AG20443 (cell line): Measurements from ENCODE around the gene AZU1.
"Not testable (repeated sequence)": the region's sequence is repeated elsewhere in the genome, so short reads cannot be mapped to it uniquely, and the experiment has no call there.

Source experiments
- DNase-seq: peaks from one replicate; pipeline ENCODE4 v3.0.0; 2012; ENCODE audit warnings: low spot score, mixed read lengths

AZU1 gene

DNA sequence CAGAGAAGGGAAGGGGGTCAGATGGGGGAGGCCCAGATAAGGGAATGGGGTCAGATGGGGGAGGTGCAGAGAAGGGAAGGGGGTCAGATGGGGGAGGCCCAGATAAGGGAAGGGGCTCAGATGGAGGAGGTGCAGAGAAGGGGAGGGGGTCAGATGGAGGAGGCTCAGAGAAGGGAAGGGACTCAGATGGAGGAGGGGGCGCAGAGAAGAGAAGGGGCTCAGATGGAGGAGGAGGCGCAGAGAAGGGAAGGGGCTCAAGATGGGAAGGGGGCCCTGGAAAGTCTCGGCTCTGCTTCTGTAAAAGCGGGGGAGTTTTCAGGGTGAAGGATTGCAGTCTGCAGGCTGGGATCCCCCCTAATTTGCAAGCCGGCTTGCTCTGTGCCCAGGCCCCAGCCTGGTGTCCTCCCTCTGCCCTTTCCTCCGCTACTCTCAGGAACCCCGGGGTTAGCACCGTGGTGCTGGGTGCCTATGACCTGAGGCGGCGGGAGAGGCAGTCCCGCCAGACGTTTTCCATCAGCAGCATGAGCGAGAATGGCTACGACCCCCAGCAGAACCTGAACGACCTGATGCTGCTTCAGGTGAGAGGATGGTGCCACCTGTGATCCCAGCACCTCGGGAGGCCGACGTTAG lies 1.6 kb downstream of the AZU1 start:
- no peak for DNase-seq

DNA sequence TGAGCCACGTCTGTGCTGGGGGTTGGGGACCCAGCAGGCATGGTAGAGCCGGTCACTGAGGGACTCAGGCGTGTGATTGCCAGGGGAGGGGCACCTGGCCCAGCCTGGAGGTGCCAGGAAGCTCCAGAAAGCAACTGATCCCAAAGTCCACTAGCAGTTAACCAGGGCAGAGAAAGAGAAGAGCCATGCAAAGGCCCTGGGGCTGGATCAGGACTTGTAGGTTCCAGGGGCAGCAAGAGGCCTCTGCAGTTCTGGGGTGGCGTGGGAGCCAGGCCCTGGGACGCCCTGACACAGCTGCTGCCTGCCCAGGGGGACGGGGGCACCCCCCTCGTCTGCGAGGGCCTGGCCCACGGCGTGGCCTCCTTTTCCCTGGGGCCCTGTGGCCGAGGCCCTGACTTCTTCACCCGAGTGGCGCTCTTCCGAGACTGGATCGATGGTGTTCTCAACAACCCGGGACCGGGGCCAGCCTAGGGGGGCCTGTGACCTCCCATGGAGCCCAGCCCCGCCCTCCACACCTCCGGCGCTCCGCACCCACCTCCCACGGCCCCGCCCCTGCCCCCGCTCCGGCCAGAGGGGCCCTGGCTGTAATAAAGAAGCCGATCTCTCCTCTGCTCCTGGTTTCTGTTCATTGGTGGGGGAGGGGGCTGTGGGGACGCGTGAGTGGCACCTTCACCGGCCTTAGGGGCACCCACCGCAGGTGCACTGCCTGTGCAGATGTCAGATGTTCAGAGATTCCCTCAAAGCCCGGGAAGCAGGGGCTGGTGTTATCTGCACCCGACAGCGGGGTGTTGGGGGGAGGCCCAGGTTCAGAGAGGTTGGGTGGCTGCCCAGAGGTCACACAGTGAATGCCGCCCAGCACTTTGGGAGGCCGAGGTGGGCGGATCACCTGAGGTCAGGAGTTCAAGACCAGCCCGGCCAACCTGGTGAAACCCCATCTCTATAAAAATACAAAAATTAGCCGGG lies 4.1 kb downstream of the AZU1 start:
- no peak for DNase-seq

DNA sequence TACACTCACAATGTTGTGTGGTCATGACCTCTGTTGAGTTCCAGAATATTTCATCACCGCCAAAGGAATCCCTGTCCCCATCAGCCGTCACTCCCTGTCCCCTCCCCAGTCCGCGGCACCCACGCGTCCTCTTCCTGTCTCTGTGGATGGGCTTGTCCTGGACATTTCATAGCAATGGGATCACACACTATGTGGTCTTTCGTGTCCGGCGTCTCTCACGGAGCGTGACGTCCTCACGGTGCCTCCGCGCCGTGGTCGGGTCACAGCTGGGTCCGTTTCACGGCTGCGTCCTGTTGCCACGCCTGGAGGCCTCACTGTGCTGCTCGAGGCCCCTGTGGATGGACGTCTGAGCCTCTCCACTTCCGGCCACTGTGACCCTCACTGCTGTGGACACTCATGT lies 6.6 kb downstream of the AZU1 start:
- DNase-seq, result no peak

DNA sequence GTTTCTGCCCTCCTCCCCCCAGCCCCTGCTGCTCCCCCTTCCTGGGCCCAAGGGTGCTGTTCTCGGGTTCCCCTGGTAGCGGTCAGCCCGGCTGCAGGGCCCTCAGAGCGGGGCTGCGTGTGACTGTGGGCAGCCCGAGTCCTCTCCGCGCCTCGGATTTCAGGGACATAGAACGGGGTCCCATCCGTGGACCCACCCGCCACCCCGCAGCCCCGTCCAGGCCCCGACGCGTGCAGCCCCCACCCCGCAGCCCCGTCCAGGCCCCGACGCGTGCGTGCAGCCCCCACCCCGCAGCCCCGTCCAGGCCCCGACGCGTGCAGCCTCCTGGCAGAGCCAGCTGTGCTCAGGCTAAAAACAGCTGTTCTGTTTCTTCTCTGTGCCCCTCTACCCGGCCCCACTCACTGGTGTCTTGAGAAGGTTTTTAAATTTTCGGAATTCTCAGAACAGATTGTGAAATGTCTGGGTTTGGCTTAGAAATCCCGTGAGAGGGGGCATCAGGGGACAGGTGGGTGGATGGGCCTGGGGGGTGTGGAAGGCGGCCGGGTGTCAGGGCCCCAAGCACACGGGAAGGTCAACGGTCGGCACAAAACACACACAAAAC lies 7.7 kb downstream of the AZU1 start:
- no peak for DNase-seq

DNA sequence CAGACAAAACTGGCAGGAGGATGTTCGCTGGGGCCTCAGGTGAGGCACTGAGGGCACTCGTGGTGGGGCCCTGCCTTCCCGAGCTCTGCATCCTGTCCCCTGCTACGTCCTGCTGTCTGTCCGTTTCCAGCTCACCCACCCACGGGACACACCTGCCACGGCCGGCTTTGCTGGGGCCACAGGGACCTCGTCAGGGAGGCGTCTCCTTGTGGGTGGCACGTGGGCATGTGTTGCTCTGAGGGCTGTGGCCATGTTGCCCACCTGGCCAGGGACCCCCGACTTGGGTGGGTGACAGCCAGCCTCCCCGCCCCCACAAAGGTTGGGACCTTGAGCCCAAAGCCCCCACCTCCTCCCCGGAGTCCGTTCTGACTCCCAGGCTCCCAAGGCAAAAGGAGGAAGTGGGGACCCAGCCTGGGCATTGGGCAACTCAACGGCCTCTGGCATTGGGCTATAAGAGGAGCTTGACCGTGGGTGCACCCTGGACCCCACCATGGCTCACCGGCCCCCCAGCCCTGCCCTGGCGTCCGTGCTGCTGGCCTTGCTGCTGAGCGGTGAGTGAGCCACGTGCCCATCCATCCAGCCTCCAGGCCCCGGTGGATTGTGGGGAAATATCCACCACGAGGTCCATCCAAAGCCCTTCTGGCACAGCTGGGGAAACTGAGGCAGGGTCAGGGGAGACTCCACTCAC lies 13.0 kb downstream of the AZU1 start, which contains the start of gene PRTN3:
PRTN3 (plus strand) TSS at position 481 of the 688 bp plus-strand sequence; CDS start at position 491, 10 bp downstream.
- DNase-seq, result no peak

DNA sequence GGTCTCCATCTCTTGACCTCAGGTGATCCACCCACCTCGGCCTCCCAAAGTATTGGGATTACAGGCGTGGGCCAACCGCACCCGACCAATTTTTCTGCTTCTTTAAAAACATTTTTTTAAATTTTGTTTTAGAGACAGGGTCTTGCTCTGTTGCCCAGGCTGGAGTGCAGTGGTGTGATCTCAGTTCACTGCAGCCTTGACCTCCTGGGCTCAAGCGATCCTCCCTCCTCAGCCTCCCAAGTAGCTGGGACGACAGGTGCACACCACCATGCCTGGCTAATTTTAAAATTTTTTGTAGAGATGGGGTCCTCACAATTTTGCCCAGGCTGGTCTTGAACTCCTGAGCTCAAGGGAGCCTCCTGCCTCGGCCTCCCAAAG lies 15.2 kb downstream of the AZU1 start:
- not testable (repeated sequence) for DNase-seq

DNA sequence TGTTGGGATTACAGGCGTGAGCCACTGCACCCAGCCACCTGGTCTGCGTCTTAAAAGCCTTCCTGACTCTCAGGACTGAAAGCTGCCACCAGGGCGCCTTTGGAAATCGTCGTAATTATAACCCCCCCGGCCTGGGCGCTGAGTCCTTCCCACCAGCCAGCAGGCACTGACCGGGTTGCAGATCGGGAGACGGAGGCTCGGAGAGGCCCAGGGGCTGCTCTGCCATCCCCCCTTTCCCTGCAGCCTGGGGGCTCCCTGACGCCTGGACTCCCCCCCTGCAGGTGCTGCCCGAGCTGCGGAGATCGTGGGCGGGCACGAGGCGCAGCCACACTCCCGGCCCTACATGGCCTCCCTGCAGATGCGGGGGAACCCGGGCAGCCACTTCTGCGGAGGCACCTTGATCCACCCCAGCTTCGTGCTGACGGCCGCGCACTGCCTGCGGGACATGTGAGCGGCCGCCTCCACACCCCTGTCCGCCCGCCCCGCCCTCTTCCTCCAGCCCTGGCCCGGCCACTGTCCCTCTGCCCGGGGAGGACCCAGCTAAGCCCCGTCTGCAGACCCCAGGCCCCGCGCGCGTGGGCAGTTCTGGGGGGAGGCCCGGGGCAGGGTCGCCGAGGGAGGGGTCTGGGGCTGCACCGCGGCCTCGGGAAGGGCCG lies 15.7 kb downstream of the AZU1 start:
- DNase-seq, result no peak

DNA sequence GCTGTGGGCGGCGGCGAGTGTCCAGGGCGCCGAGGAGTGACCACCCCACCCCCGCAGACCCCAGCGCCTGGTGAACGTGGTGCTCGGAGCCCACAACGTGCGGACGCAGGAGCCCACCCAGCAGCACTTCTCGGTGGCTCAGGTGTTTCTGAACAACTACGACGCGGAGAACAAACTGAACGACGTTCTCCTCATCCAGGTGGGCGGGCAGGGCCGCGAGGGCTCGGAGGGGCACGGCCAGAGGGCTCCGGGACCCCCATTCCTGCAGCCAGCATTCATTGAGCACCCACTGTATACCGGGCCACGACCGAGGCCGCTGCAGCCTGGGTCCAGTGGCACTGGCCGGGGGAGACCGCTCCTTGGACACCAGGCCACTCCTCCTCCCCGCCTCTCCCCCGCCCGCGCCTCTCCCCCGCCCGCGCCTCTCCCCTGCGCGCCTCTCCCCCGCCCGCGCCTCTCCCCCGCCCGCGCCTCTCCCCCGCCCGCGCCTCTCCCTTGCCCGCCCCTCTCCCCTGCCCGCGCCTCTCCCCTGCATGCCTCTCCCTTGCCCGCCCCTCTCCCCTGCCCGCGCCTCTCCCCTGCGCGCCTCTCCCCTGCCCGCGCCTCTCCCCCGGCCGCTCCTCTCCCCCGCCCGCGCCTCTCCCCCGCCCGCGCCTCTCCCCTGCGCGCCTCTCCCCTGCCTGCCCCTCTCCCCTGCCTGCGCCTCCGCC lies 16.4 kb downstream of the AZU1 start:
- DNase-seq, result no peak

DNA sequence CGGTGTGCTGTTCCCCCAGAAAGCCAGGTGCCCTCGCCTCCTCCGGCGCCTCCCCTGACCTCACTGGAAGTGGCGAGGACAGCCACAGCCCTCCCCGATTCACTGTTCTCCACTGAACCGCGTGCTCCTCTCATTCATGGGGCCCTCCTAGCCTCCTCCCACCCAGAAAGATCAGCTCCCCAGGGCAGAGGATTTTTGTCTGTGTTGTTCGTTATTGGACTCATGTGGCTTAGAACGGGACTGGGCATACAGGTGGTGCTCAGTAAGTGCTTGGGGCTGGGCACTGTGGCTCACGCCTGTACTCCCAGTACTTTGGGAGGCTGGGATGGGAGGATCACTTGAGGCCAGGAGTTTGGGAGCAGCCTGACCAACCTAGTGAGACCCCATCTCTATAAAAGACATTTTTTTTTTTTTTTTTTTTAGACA lies 16.9 kb downstream of the AZU1 start:
- no peak for DNase-seq

DNA sequence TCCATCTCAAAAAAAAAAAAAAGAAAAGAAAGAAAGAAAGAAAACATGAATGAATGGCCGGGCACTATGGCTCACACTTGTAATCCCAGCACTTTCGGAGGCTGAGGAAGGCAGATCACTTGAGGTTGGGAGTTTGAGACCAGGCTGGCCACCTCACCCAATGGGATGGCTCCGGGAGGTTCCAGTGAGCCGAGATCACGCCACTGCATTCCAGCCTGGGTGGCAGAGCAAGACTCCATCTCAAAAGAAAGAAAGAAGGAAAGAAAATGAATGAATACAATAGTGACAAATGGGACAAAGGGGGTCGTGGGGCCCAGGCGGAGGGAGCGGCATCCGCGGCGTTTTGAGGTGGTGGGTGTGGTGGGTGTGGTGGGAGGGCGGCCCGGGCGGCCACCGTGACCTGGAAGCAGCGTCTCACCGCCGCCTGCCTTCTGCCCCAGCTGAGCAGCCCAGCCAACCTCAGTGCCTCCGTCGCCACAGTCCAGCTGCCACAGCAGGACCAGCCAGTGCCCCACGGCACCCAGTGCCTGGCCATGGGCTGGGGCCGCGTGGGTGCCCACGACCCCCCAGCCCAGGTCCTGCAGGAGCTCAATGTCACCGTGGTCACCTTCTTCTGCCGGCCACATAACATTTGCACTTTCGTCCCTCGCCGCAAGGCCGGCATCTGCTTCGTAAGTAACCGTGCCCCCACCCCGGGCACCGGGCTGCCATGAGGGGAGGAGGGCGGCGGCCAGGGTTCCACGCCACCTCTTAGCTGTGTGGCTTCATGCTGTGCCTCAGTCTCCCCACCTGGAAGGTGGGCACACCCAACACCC lies 18.3 kb downstream of the AZU1 start:
- no peak for DNase-seq

DNA sequence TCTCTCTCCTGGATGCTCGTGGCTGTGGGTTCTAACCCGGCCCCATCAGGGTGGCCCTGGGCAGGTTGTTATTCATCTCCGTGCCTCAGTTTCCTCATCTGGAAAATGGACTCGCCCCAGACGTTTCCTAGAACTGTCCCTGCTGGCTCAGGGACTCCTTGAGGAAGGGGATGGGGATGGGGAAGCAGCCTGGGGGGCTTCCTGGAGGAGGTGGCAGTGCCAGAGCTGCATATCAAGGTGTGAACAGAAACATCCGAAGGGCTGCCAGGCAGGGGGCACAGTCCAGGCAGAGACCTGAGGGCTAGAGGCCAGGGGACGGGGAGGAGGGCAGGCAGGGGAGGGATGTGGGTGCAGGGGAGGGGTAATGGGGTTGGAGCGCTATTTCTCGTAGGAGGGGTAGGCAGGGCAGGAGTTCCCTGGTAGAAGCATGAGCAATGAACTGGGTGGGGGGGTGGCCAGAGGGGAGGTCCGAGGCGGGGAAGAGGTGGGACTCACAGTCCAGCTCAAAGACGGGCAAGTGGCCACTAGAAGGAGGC lies 20.8 kb downstream of the AZU1 start:
- DNase-seq, result no peak

DNA sequence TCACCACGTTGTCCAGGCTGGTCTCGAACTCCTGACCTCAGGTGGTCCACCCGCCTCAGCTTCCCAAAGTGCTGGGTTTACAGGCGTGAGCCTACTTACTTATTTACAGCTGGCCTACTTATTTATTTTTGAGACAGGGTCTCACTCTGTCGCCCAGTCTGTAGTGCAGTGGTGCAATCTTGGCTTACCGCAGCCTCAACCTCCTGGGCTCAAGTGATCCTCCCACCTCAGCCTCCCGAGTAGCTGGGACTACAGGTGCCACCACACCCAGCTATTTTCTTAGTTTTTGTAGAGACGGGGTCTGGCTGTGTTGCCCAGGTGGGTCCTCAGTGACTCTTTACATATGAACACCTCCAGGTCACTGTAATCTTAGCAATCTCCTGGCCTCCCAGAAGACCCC lies 21.6 kb downstream of the AZU1 start:
- DNase-seq, result not testable (repeated sequence)

DNA sequence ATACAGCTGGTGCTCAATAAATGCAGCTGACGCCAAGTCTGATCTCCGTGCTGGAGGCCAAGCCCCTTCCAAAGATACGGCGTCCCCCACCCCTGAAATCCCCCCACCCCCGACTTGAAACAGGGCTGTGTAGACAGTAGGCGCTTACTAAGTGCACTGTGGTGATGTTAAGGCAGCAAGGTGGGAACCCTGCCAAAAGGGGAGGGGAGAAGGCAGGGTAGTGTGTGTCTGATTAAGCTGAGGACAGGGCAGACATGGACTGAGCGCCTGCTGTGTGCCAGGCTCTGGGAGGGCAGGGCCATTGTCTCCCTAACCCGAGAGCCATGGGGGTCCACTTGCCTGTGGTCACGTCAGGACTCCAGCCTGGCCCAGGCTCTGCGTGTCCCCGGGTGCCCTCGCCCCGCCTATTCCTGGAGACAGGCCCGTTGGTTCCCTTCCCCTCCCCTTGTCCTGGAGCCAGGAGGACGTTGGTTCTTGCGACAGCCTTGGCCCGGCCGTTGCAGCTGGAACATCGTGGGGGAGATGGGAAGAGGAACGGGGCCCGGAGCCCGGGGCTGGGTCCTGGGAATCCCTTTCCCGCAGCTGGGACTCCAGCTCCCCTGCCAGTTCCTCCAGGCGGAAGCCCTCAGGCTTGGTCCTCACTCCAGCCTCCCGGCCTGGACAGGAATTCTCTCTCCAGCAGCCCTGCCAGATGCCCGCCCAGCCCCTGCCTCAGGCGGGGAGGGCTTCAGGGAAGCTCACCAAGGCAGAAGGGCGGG lies 22.8 kb downstream of the AZU1 start:
- DNase-seq, result peak; percentile 95

DNA sequence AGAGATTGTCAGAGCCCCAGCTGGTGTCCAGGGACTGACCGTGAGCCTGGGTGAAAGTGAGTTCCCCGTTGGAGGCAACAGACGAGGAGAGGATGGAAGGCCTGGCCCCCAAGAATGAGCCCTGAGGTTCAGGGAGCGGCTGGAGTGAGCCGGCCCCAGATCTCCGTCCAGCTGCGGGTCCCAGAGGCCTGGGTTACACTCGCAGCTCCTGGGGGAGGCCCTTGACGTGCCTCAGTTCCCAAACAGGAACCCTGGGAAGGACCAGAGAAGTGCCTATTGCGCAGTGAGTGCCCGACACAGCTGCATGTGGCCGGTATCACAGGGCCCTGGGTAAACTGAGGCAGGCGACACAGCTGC lies 23.3 kb downstream of the AZU1 start:
- no peak for DNase-seq

DNA sequence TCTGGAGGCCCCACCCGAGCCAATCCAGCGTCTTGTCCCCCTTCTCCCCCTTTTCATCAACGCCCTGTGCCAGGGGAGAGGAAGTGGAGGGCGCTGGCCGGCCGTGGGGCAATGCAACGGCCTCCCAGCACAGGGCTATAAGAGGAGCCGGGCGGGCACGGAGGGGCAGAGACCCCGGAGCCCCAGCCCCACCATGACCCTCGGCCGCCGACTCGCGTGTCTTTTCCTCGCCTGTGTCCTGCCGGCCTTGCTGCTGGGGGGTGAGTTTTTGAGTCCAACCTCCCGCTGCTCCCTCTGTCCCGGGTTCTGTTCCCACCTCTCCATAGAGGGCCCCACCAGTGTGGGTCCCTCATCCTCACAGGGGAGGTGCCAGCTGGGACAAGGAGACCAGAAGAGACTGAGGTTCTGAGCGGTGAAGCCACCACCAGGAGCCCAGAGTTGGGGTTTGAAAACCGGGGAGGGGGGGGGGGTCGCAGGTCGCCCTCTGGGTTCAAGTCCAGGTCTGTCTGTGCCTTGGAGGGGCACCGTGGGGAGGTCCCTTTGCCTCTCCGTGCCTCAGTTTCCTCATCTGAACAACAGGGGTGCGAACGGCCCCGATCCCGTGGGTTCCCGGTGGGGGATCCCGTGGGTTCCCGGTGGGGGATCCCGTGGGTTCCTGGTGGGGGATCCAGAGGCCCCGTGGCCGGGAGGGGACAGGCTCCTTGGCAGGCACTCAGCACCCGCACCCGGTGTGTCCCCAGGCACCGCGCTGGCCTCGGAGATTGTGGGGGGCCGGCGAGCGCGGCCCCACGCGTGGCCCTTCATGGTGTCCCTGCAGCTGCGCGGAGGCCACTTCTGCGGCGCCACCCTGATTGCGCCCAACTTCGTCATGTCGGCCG lies 24.7 kb downstream of the AZU1 start, which contains the start of gene ELANE:
ELANE (plus strand) TSS at position 168 of the 878 bp plus-strand sequence; CDS start at position 194, 26 bp downstream.
- no peak for DNase-seq

DNA sequence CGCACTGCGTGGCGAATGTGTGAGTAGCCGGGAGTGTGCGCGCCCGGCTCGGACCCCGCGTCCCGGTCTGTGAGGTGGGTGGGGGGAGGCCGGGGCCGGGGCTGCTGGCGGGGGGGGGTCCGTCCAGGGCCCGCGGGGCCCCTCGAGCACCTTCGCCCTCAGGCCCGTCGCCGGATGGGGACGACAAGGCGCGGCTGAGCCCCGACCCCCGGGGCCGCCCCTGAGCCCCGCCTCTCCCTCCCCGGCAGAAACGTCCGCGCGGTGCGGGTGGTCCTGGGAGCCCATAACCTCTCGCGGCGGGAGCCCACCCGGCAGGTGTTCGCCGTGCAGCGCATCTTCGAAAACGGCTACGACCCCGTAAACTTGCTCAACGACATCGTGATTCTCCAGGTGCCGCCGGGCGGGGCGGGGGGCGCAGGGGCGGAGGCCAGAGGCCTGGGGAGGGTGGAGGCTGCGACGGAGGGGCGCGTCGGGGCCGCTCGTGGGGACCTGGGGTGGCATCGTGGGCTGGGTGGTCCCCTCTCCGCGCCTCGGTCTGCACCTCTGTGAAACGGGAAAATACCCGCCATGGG lies 25.5 kb downstream of the AZU1 start:
- DNase-seq, result no peak

DNA sequence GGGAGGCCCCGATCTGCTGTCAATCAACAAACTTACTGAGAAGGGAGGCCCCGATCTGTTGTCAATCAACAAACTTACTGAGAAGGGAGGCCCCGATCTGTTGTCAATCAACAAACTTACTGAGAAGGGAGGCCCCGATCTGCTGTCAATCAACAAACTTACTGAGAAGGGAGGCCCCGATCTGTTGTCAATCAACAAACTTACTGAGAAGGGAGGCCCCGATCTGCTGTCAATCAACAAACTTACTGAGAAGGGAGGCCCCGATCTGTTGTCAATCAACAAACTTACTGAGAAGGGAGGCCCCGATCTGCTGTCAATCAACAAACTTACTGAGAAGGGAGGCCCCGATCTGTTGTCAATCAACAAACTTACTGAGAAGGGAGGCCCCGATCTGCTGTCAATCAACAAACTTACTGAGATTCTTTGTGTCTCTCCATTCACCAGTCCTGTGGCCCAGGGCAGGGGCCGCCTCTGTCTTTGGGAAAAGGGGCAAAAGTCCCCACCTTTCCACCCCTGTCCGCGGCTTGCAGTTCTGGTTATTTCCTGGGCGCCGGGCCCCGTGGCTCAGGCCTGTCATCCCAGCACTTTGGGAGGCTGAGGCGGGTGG lies 26.1 kb downstream of the AZU1 start:
- DNase-seq, result not testable (repeated sequence)
